NCI-H524 (cell line): ENCODE measurements around the gene CFAP65.

Source experiments
- DNase-seq, 2 experiments: peaks; one replicate each; lab custom pipeline; 2025; lab: John Stamatoyannopoulos, UW

The CFAP65 gene

DNA sequence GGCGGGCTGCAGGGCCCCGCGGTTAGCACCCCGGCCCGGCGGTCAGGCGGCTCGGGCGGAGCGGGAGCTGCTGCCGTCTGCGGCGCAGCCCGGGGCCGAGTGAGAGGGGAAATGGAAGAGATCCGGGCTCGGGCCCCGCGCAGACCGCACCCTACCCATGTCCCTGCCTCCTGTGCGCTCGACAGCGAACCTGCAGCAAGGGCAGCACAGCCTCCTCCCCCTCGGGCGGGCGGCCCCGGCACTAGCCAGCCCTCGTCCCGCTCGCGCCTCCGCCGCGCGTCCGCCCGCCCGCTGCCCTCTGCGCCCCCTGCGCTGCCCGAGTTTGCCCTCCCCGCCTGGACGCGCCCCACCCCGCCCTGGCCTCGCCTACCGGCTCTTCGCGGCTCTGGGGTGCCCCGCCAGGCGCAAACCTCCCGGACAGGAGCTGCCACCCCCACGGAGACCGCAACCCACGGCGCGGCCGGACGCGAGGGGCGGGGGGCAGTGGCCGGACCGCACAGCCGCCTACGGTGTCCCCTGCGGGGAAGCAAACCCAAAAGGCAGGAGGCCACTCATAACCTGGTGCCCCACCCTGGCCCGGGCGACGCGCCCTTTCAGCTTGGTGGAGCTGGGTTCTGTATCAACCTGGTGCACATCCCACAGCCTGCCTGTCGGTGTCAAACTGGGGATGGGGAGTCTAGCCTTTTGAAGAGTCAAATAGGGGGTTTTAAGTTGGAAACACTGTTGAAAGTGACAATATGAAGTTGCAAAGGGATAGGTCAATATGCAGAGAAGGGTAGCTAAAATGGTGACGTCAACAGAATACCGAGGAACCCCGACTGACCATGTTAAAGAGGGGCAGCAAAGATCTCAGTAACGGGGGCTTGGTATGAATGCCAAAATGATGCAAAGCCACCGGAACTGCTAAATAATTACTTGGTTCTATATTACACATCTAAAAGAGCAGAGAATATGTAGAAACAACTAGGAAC is 19.8 kb upstream of the CFAP65 start, which contains the start of gene IHH:
Gene IHH, minus strand, starts transcription at position 101 of the 971 bp plus-strand sequence. CDS start 454 bp downstream, outside the sequence.
- peak in 1 of 2 experiments; percentile 29 for DNase-seq

DNA sequence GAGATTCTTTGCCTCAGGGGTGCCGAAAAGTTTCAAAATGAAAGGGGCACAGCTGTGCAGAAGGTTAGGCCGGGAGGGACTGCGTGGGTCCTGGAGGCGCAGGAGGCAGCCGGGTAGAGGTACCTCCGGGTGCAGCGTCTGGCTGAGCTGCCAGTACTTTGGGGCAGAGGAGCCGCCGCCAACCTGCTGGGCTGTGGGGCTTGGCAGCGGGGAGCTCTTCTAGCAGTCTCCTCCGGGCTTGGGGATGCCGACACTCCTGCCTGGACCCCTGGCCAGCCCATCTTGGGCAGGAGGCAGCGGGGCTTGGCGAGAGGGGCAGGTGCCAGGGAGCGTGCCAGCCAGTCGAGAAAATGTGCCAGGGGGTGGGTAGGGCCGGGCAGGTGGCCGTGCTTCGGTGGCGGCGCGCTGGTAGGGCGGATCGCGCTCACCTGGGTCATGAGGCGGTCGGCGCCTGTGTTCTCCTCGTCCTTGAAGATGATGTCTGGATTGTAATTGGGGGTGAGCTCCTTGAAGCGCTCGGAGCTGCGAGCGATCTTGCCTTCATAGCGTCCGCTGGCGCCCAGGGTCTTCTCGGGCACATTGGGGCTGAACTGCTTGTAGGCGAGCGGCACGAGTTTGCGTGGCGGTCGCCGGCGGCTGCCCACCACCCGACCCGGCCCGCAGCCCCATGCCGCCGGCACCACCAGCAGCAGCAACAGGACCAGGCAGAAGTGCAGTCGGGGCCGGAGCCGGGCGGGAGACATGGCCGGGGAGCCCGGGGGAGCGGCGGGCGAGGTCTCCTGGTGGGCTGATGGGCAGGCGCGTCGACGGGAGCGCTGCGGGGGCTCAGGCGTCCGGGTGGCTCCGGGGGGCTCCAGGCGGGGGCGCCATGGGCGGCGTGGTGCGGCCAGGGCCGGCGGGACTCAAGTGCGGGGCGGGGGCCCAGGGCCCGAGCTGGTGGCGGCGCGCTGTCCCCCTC is 18.7 kb upstream of the CFAP65 start:
- DNase-seq = peak in 1 of 2 experiments; percentile 28

DNA sequence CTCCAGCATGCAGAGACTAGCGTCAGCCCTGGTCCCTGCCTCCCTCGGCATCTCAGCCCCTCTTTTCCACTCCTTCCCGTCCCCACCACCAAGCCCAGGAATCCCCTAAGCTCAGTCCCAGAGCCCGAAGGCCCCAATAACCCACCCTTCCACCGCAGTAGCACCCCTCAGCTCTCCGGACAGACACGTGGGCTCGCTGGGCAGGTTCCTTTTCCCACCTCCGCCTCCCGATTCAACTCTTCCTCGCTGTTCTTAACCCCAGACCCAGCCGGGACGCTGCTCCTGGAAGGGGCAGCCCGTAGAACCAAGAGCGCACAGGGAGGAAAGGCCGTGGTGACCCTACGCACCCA is 18.0 kb upstream of the CFAP65 start:
- DNase-seq = no peak

DNA sequence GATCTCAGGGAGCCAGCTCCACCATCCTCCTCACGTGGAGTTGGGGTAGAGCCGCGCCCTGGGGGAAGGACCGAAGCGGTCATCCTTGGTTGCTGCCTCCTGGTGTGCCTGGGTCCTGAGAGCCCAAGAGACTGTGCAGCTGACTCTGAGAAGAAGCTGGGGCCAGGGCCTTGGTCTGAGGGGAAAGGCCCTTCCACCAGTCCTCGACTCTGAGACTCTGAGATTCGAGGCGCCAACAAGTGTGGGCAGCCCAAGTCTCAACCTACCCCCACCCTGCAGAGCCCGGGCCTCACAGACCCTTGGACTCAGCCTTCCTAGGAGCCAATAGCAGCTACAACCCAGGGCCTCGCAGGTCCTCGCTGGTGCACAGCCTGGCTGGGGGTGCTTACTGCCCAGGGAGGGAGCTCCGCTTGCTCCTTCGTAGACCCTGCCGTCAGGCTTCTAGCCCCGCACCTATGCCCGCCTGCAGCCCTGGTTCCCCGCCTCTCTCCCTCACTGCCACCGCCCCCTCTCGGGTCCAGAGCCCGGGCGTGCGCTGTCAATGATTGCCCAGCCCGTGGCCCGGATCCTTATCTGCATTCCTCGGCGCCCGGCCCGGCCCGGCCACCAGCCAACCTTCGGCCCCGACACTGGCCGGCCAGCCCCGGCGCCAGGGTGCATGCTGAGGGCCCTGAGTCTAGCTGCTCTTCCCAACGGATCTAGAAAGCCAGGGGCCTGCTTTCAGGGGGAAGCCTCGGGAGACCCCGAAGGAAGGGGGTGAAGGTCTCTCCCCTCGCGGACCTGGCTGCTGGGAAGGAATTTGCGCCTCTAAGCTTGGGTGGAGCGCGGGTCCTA is 17.4 kb upstream of the CFAP65 start:
- no peak for DNase-seq

DNA sequence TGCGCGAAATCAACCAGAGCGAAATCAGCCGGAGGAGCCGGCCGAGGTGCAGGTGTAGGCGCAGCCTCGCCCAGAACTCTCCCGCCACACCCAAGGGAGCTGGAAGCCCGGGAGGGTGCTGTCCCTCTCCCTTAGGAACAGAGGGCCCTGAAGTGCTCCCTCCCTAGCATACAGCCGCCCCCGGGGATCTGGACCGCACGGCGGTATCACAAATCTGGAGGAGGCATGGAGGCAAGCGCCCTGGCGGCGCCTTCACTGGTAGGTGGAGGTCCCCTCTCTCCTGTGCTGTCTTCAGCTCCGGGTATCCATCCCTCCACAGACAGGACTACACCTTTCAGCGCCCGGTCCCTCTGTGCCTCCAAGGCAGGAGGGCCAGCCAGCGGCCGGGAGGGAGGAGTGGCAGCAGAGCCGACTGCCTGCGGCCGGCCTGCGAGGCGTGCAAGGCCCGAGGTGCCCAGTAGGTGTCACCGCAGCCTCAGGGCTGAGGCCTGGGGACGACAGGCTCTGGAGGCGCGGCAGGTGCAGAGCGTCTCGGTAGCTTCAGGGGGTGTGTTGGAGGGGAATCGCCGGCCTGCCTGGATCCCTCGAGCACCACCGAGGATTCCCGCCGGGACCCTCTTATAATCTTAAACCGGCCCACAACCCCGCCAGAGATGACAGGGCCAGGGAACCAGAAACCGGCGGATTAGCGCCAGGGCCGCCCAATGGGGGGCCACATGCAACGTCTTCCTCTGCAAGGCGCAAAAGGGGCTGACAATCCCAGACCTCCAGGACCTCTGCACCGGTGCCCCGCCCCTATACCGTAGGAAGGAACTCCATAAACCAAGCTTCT is 16.6 kb upstream of the CFAP65 start:
- peak; percentile 55 to 80 for DNase-seq

DNA sequence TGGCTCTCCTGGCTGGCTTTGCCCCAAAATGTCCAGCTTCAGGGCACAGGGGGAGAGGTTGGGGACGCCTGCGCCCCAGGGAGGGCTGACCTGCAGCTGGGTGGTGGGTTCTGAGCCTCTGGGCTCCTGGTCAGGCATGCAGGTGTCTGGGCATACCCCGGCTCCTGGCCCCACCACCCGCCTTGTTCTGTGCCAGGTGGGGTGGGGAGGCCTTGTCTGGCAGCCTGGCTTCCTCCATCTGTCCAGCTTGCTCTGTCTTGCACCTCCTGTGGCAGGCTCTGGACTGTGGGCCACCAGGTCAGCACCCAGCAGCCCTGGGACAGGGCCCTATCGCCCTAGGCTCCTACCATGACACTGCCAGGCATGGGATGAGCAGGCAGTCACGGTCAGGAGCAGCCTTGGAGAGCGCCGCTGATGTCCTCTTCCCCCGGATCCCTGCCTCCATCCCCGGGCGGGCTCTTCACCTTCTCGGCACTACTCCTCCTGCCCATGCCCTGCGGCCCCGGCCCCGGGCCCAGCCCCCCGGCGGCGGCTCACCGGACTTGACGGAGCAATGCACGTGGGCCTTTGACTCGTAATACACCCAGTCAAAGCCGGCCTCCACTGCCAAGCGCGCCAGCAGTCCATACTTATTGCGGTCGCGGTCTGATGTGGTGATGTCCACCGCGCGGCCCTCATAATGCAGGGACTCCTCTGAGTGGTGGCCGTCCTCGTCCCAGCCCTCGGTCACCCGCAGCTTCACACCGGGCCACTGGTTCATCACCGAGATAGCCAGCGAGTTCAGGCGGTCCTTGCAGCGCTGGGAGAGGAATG is 15.8 kb upstream of the CFAP65 start:
- no peak for DNase-seq

DNA sequence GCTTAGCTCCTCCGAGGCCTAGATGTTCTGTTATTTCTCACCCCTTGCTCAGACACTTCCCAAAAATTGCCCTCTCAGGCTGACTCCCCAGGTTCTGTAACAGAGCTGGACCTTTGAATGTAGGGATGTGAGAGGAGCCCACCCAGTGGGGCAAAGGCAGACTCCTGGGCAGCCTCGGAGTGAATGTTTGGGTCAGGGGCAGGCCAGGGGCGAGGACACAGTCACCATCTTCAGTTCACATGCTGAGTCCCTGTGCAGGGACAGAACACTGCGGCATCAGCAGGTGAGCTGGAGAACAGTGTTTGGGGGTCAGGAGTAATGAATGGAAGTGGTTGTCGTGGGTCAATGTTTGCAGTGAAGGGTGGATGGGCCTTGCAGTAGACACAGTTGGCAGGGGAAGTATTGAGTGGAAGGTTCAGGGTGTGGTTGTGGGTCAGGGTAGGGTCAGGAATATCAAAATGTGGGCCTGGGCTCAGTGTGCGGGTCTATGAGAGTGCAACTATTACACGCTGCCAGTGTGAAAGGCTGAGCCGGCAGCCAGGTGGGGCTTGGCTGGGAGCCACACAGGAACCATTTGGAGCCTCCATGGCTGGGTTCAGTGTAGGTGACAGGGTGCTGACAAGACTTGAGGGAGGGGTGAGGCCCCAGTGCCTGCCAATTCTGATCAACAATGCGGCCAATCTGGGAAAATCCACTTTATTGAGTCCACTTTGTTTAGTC is 15.0 kb upstream of the CFAP65 start:
- no peak for DNase-seq

DNA sequence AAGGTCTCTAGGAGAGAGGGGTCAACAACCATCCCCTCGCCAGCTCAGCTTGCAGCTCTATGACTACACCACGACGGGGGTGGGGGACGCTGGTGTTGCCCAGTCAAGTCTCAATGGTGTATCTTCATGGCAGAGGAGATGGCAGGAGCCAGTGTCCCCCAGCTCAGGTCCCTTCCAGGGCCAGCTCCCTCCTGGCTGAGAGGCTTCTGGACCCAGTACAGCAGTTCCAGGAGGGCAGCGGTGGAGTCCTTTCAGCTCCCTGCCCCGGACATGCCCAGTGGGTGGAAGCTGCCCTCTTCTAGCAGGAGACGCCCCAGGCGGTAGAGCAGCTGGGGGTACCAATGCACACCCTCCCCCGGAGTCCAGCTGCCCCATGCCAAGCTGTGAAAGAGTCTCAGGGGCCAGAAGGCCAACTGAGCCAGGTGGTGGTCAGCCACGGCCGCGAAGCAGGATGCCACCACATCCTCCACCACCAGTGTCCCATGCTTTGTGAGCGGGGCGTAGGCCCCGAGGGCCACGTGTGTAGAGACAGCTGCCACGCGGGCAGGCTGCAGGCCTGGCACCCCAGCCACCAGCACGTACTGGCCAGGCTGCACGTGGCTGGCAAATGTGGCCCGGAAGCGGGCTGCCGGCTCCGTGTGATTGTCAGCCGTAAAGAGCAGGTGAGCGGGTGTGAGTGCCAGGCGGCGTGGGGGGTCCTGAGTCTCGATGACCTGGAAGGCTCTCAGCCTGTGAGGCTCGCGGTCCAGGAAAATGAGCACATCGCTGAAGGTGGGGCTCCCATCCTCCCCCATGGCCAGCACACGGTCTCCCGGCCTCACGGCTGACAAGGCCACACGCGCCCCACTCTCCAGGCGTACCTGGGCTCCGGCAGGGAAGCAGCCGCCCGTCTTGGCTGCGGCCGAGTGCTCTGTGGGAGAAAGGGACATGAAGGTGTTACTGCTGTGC is 13.9 kb upstream of the CFAP65 start:
- no peak for DNase-seq

DNA sequence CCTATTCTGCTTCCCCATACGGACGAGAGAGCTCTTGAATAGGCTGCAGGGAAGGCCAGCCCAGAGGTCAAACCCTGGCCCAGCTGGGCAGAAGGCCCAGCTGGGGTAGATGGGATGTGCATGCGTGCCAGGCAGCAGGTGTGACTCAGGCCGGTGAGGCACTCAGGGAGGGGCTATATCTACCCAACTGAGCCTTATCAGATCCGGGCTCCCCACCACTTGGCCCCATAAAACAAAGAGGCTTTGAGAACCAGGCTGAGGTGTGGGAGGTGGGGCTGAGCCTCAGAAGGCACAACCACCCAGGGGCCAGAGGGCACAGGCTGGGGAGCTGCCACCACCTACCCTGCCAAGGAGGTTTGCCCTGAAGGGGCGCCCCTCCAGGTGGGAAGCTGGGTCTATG is 8.0 kb upstream of the CFAP65 start:
- DNase-seq = no peak

DNA sequence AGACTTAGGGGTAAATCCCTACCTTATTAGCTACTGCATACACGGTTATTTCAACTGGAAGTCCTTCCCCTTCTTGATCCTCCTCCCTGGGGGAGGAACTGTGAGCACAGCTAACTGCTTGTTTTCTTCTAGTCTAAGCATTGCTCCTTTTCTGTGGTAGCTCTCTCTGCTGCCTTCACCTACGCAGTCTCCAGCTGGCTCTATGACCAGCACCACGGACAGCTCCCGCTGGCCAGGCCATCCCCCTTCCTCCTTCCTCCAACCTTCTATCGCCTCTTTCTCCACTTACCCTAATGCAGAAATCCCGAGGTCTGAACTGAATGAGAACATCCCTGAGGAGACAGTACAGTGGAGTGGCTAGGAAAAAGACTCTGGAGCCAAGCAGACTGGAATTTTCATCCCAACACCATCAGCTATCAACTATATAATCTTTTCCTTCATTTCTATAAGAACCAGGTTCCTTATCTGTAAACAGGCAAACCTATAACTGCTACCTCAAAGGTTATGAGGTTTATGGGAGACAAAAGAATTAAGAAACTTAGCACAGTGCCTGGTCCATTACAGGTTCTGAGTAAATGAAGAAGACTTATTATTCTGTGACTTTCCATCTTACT is 4.7 kb upstream of the CFAP65 start:
- DNase-seq = no peak

DNA sequence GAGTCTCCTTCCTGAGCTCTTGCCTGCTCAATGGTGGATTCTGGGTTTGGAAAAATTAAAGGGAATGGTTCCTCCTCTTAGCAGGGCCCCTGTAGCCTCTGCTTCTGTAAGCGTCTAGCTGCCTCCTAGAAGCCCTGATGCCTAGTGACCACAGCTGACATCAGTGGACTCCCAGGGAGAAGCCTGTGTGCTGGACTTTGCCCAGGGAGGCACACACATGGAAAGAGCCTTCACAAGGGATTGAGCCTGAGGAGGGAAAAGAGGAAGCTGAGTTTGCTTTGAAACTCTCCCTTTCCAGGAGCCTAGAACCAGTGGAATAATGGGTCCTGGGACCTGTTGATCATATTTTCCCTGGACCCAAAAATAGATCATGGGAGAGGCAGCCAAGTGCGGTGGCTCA is 1.4 kb upstream of the CFAP65 start:
- no peak for DNase-seq

DNA sequence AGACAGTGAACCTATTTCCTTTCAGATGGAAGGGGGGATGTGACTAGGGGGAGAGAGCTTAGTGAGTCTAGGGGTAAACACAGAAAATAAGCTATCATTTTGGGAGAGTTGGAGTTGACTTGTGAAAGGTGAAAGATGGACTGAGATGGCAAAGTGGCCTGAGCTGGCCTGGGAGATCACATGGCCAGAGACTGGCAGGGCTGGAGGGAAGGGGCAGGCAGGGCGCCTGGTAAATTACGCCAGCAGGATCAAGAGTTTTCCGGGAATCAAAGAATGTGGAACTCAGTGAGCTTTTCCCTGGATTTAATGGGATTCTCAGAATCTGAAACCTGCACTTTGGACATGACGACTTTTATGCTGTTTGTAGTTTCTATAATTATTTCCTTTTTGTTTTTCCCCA is 841 bp upstream of the CFAP65 start:
- DNase-seq = no peak

DNA sequence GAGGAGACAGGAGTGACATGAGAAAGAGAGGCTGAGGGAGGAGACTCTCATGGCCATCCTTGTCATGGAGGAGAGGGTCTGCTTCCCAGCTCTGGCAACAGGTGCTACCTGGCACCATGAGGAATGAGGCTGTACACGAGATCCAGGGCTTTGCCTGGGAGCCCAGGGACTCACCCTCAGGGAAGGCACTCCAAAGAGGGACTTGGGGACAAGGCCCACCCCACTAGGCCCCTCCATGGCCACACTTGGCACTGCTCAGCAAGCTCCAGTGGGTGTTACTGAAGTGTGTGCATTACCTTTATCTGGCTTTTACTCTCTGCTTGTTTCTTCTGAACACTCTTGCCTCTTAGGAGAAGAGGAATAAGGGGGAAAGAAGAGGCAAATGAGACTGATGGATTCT is 2.7 kb downstream of the CFAP65 start:
- no peak for DNase-seq

DNA sequence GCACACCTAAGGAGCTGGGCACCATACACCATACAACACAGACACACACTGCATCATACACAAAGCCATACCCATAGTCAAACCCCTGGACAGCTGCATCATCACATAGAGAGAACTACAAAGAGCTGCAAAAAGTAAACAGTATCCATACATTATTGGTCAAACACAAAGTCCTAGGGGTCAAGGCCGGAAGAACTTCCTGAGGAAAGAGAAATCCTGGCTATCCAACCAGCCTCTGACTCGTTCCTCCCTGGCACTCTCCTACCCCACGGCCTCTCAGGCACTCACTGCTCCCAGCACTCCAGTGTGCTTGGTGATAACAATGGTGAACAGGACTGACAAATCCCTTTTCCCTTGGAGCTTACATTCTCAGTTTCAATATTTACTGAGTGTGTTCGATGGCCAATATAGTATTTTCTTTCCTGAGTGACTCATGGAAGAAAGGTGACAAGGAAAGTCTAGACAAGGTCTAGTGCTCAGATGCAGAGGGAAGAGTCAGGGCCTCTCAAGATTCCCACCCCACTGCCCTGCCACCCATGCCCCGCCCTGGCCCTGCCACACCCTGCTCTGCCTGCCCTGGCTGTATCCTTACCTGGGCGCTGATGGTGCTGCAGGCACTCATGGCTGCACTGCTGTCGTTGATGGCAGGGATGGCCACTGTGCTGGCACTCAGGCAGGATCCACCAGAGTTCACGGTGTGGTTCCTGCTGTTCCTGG is 3.4 kb downstream of the CFAP65 start:
- no peak for DNase-seq

DNA sequence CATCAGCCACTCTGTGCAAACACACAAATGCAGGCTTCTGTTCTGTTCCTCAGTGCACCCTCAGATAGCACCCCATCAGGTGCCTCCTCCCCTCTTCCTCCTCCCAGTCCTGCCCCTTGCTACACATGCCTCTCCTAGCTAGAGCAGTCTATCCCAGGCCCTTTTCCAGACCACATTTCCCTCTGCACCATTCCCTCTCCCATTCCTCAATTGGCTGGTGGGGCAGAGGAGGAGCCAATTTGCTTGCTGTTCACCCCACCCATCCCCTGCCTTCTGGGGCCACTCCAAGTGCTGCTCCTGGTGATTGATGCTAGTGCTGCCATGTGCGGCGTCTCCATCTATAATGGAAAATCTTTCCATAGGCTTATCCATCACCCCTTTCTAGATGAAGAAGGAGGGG is 5.4 kb downstream of the CFAP65 start:
- DNase-seq = no peak

DNA sequence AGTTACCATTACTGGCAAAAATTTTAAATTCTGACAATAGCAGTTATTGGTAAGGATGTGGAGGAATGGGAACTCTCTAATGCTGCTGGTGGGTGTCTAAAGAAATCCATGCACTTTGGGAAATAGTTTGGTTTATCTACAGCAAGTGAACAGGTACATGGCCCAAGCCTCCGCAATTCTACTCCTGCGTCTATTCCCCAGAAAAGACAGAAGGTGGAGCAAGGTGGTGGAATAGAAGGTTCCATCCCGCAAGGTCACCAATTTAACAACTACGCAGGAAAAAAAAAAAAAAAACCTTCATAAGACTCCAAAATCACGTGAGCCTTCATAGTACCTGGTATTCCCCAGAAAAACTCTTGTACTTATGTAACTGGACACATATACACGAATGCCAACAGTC is 6.5 kb downstream of the CFAP65 start:
- DNase-seq = no peak
